Panc1 (cell line): ENCODE data around the gene SLC22A5.

ENCODE experiments used
- POLR2AphosphoS5 ChIP-seq: IDR thresholded peaks from 2 replicates; pipeline ENCODE4 v1.6.1; 2012; ENCODE audit warnings: mild to moderate bottlenecking, low read depth, low read length, moderate library complexity
- SIN3A ChIP-seq: IDR thresholded peaks from 2 replicates; pipeline ENCODE4 v1.6.1; 2012; ENCODE audit warnings: low read depth, mild to moderate bottlenecking, low read length, moderate library complexity, borderline replicate concordance; ENCODE audit not compliant: insufficient read depth
- TF ChIP-seq, protein P1 (sequence below): fragments of 450-650 bp; IDR thresholded peaks from 2 replicates; pipeline ENCODE4 v1.5.1; 2017; ENCODE audit warnings: mild to moderate bottlenecking
- TF ChIP-seq, protein P2 (sequence below), 2 experiments: IDR thresholded peaks; 2 replicates each; pipeline ENCODE4 v1.6.1; 2011 to 2012; ENCODE audit warnings: low read depth in 2 of 2, control low read depth in 1 of 2, low read length in 1 of 2, mild to moderate bottlenecking in 1 of 2, moderate library complexity in 1 of 2; ENCODE audit not compliant: insufficient read depth in 1 of 2

DNA sequence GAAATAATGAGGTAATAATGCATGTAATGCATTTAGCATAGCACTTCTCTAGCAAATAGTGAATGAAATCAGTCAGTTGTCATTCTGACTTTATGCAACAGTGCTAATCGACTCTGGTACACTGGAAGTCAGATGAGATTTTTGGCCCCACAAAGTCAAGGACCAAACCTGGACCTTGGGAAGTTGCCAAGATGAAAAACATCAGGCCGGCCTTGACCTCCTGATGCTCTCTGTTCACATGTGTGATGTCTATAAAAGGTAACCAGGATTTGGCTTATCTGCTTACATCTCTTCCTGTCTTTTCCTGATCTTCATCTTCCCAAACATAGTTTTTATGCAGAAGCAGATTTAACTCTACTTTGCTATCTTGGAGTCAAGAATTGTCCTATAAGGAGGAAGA lies 39.5 kb downstream of the SLC22A5 start:
- TF ChIP-seq, protein P1, sequence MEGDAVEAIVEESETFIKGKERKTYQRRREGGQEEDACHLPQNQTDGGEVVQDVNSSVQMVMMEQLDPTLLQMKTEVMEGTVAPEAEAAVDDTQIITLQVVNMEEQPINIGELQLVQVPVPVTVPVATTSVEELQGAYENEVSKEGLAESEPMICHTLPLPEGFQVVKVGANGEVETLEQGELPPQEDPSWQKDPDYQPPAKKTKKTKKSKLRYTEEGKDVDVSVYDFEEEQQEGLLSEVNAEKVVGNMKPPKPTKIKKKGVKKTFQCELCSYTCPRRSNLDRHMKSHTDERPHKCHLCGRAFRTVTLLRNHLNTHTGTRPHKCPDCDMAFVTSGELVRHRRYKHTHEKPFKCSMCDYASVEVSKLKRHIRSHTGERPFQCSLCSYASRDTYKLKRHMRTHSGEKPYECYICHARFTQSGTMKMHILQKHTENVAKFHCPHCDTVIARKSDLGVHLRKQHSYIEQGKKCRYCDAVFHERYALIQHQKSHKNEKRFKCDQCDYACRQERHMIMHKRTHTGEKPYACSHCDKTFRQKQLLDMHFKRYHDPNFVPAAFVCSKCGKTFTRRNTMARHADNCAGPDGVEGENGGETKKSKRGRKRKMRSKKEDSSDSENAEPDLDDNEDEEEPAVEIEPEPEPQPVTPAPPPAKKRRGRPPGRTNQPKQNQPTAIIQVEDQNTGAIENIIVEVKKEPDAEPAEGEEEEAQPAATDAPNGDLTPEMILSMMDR: no peak
- TF ChIP-seq POLR2AphosphoS5: no peak
- no peak for TF ChIP-seq SIN3A
- TF ChIP-seq, protein P2, sequence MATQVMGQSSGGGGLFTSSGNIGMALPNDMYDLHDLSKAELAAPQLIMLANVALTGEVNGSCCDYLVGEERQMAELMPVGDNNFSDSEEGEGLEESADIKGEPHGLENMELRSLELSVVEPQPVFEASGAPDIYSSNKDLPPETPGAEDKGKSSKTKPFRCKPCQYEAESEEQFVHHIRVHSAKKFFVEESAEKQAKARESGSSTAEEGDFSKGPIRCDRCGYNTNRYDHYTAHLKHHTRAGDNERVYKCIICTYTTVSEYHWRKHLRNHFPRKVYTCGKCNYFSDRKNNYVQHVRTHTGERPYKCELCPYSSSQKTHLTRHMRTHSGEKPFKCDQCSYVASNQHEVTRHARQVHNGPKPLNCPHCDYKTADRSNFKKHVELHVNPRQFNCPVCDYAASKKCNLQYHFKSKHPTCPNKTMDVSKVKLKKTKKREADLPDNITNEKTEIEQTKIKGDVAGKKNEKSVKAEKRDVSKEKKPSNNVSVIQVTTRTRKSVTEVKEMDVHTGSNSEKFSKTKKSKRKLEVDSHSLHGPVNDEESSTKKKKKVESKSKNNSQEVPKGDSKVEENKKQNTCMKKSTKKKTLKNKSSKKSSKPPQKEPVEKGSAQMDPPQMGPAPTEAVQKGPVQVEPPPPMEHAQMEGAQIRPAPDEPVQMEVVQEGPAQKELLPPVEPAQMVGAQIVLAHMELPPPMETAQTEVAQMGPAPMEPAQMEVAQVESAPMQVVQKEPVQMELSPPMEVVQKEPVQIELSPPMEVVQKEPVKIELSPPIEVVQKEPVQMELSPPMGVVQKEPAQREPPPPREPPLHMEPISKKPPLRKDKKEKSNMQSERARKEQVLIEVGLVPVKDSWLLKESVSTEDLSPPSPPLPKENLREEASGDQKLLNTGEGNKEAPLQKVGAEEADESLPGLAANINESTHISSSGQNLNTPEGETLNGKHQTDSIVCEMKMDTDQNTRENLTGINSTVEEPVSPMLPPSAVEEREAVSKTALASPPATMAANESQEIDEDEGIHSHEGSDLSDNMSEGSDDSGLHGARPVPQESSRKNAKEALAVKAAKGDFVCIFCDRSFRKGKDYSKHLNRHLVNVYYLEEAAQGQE (IDR thresholded peaks at IDR 0.05; ENCODE audit: insufficient read depth in 1 of 2, low read depth in 2 of 2, low read length in 1 of 2): no peak
